Natural killer cell (primary cell): ENCODE results near the gene TSC22D3. TPM values are rescaled to one million over a fixed set of nuclear protein-coding genes. Genes with fewer than 3 reads are reported as not detected.

Experiments used
- ATAC-seq, 3 donors: fragments of 150-1000 bp in 2 of 3; fragments of 200-7000 bp in 1 of 3; cut with Tn5 transposase; 1 replicate in 1 of 3; 2 replicates in 2 of 3; pipeline ENCODE4 v1.10.0; 2021; ENCODE audit warnings: mild to moderate bottlenecking in 2 of 3, moderate library complexity in 2 of 3
- DNase-seq, 2 donors: peaks; one replicate each; pipeline versions ENCODE4 v3.0.0 to v3.0.0-alpha.2; 2013 to 2021; ENCODE audit warnings: mixed read lengths in 1 of 2
- H3K27ac ChIP-seq: one replicate; pipeline ENCODE4 v1.5.1; 2013; ENCODE audit warnings: mild to moderate bottlenecking, low read length
- H3K27me3 ChIP-seq: one replicate; pipeline ENCODE4 v1.6.1; 2013; ENCODE audit warnings: low read length; ENCODE audit not compliant: control insufficient read depth, insufficient read depth
- H3K36me3 ChIP-seq: one replicate; pipeline ENCODE4 v1.6.1; 2013; ENCODE audit warnings: low read length; ENCODE audit not compliant: control insufficient read depth, insufficient read depth
- H3K4me1 ChIP-seq: one replicate; pipeline ENCODE4 v1.6.1; 2013; ENCODE audit warnings: low read length; ENCODE audit not compliant: control insufficient read depth, insufficient read depth
- H3K4me3 ChIP-seq: one replicate; pipeline ENCODE4 v1.5.1; 2013; ENCODE audit warnings: low read length
- H3K9me3 ChIP-seq: one replicate; pipeline ENCODE4 v1.6.1; 2013; ENCODE audit warnings: low read length; ENCODE audit not compliant: control insufficient read depth, insufficient read depth
- H3K27ac Mint-ChIP-seq, 2 donors: one replicate each; pipeline ENCODE4 v1.8.0; 2022; ENCODE audit warnings: mild to moderate bottlenecking in 2 of 2, mixed read lengths in 2 of 2, moderate library complexity in 1 of 2
- H3K27me3 Mint-ChIP-seq, 2 donors: one replicate each; pipeline ENCODE4 v1.8.0; 2022; ENCODE audit warnings: low read depth in 2 of 2, mixed read lengths in 2 of 2
- H3K36me3 Mint-ChIP-seq: one replicate; pipeline ENCODE4 v1.8.0; 2022; ENCODE audit warnings: mixed read lengths
- H3K4me1 Mint-ChIP-seq, 2 donors: one replicate each; pipeline ENCODE4 v1.8.0; 2022; ENCODE audit warnings: mixed read lengths in 2 of 2
- H3K4me3 Mint-ChIP-seq: one replicate; pipeline ENCODE4 v1.8.0; 2022; ENCODE audit warnings: mild to moderate bottlenecking, moderate library complexity, mixed read lengths
- H3K9me3 Mint-ChIP-seq, 2 donors: one replicate each; pipeline ENCODE4 v1.8.0; 2022; ENCODE audit warnings: mixed read lengths in 2 of 2
- WGBS: methylation state at CpG from one replicate; pipeline ENCODE4 v1.1.7; 2013; ENCODE audit warnings: missing lambda C conversion rate; ENCODE audit not compliant: insufficient coverage; 5-methylcytosine and 5-hydroxymethylcytosine counted together
- intact Hi-C: fragments of 100-400 bp; cut with micrococcal nuclease; formaldehyde crosslinking; loops from one replicate; pipeline ENCODE4 v1.14.2; 2022
- total RNA-seq, 4 donors: library from RNA; stranded (reverse); fragments of 120-200 nt in 1 of 4; gene quantifications; one replicate each; pipeline versions ENCODE4 v1.2.3 to v1.2.4, GENCODE V29; 2013 to 2022
- TF ChIP-seq, protein P1 (sequence below): fragments of 200-600 bp; IDR thresholded peaks from one replicate; pipeline ENCODE4 v1.8.0; 2022; ENCODE audit warnings: antibody characterized with exemption

Gene TSC22D3
- total RNA-seq, 3 donors from 2014 or later (not counting 1 experiment from before 2014, with no cell fraction given), result 895 to 1,800 (median 1,053) TPM

GRCh38 chrX:107707866-107708265 lies 67.7 kb downstream of the TSC22D3 start:
- TF ChIP-seq, protein P1, sequence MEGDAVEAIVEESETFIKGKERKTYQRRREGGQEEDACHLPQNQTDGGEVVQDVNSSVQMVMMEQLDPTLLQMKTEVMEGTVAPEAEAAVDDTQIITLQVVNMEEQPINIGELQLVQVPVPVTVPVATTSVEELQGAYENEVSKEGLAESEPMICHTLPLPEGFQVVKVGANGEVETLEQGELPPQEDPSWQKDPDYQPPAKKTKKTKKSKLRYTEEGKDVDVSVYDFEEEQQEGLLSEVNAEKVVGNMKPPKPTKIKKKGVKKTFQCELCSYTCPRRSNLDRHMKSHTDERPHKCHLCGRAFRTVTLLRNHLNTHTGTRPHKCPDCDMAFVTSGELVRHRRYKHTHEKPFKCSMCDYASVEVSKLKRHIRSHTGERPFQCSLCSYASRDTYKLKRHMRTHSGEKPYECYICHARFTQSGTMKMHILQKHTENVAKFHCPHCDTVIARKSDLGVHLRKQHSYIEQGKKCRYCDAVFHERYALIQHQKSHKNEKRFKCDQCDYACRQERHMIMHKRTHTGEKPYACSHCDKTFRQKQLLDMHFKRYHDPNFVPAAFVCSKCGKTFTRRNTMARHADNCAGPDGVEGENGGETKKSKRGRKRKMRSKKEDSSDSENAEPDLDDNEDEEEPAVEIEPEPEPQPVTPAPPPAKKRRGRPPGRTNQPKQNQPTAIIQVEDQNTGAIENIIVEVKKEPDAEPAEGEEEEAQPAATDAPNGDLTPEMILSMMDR, result no peak
- no peaks in the 10 kb centered on the region for H3K36me3 Mint-ChIP-seq

GRCh38 chrX:107706309-107706708 lies 69.3 kb downstream of the TSC22D3 start:
- no peaks in the 10 kb centered on the region for H3K9me3 Mint-ChIP-seq
- H3K4me1 ChIP-seq, result peaks cover 19% of the 10 kb centered on the region
- H3K27me3 ChIP-seq, result no peaks in the 10 kb centered on the region
- H3K36me3 Mint-ChIP-seq, result no peaks in the 10 kb centered on the region
- H3K27me3 Mint-ChIP-seq, result peaks cover 0 to 6% of the 10 kb centered on the region in 2 donors
- H3K36me3 ChIP-seq, result no peaks in the 10 kb centered on the region
- TF ChIP-seq, protein P1, result no peak
- H3K27ac ChIP-seq, result no peak overlapping the region
- peak overlapping the region in 1 of 2 donors; percentile 34 for H3K27ac Mint-ChIP-seq
- peaks cover 9 to 26% of the 10 kb centered on the region in 2 donors for H3K4me1 Mint-ChIP-seq
- intact Hi-C loops, result no loop called here
- no peak overlapping the region for H3K4me3 Mint-ChIP-seq
- DNase-seq (no peak), ATAC-seq (no peak)
- no peak overlapping the region for H3K4me3 ChIP-seq
- no peaks in the 10 kb centered on the region for H3K9me3 ChIP-seq

More at GRCh38 chrX:107707866-107708265, 67.7 kb downstream of the TSC22D3 start:
- H3K36me3 ChIP-seq, result peaks cover under 1% of the 10 kb centered on the region
- peaks cover 32% of the 10 kb centered on the region for H3K4me1 ChIP-seq
- 96% methylated on average over 9 of the region's 9 CpGs for WGBS
- Mint-ChIP-seq H3K9me3 (no peaks in the 10 kb centered on the region), H3K4me3 (no peak overlapping the region), H3K4me1 (peaks cover 25 to 36% of the 10 kb centered on the region in 2 donors), H3K27ac (peak overlapping the region in 1 of 2 donors; percentile 49), H3K27me3 (peaks cover 0 to 6% of the 10 kb centered on the region in 2 donors)
- H3K4me3 ChIP-seq, result no peak overlapping the region
- H3K27ac ChIP-seq, result no peak overlapping the region
- H3K27me3 ChIP-seq, result no peaks in the 10 kb centered on the region
- H3K9me3 ChIP-seq, result no peaks in the 10 kb centered on the region
- no peak for DNase-seq
- no peak for ATAC-seq
- intact Hi-C loops, result no loop called here

DNA sequence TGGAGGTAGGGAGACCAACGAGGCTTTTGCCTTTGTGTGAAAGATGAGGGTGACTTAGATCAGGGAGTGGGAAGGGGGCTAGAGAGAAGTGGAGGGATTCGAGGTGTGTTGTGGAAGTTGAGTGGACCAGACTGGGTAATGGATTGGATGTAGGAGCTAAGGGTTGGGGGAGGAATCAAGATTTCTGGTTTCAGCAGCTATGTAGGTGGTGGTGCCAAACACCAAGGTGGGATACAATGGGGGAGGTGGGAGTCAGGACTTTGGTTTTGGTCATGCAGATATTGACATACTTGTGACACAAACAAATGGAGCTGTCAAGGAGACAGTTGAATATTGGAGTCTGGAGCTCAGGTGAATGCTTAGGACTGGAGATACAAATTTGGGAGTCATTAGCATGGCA lies 71.0 kb downstream of the TSC22D3 start:
- 90% methylated on average over 2 of the region's 2 CpGs for WGBS
- intact Hi-C loops, result no loop called here
- H3K4me1 Mint-ChIP-seq, result peaks cover 0 to 17% of the 10 kb centered on the region in 2 donors
- no peaks in the 10 kb centered on the region for H3K27me3 ChIP-seq
- H3K27ac Mint-ChIP-seq, result no peak overlapping the region
- H3K27me3 Mint-ChIP-seq, result peaks cover 4 to 14% of the 10 kb centered on the region in 2 donors
- ATAC-seq (no peak), DNase-seq (no peak)
- H3K4me3 Mint-ChIP-seq, result no peak overlapping the region
- no peaks in the 10 kb centered on the region for H3K9me3 Mint-ChIP-seq
- no peak overlapping the region for H3K4me3 ChIP-seq
- TF ChIP-seq, protein P1, result no peak
- H3K36me3 ChIP-seq, result no peaks in the 10 kb centered on the region
- no peak overlapping the region for H3K27ac ChIP-seq
- H3K4me1 ChIP-seq, result peaks cover 4% of the 10 kb centered on the region
- H3K9me3 ChIP-seq, result no peaks in the 10 kb centered on the region
- no peaks in the 10 kb centered on the region for H3K36me3 Mint-ChIP-seq

DNA sequence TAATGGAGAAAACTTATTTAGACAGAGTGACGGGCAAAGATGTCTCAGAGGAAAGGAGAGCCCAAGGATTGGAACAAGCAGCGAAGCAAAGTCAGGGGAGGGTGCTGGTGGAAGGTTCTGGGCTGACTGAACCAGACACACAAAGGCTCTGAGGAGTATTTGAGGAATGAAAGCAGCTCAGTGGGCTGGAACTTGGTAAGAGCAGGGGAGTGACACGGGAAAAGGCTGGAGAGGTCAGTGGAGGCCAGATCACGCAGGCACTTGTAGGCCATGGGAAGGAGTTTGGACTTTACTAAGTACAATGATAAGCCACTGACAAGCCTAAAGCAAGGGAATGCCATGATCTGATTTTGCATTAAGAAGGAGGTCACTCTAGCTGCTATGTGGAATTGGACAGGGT lies 71.4 kb downstream of the TSC22D3 start:
- Mint-ChIP-seq H3K27me3 (peaks cover 4 to 18% of the 10 kb centered on the region in 2 donors), H3K36me3 (no peaks in the 10 kb centered on the region), H3K4me1 (peaks cover 0 to 17% of the 10 kb centered on the region in 2 donors), H3K9me3 (no peaks in the 10 kb centered on the region), H3K27ac (no peak overlapping the region), H3K4me3 (no peak overlapping the region)
- Histone ChIP-seq H3K36me3 (no peaks in the 10 kb centered on the region), H3K9me3 (no peaks in the 10 kb centered on the region), H3K27me3 (no peaks in the 10 kb centered on the region), H3K4me1 (peaks cover 4% of the 10 kb centered on the region), H3K27ac (no peak overlapping the region), H3K4me3 (no peak overlapping the region)
- WGBS, result 90% methylated on average over 4 of the region's 4 CpGs
- TF ChIP-seq, protein P1, result no peak
- DNase-seq (no peak), ATAC-seq (no peak)
- intact Hi-C loops, result no loop called here
